ENCODE results near the gene SLCO3A1.

The SLCO3A1 gene

DNA sequence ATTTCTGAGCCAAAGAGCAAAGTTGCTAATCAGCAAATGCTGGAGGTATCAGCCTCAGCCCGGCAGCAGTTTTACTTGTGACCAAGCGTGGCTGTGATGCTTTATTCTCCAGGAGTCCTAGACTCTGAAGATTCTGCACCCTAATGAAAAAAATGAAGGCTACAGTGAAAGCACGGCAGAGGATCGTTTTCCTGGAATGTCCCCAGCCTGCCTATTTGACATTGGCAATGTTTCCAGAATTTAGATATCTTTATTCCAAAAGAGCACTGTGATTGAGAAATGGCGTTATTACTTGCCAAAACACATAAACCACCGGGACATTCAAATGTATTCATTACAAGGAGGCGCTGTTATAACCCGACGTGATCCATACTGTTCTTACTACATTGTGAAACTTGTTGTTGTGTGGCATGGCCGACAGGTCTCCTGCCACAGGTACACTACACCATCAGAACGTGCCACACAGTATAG, 263.8 kb downstream of the SLCO3A1 start:
- TF ChIP-seq, protein P1, sequence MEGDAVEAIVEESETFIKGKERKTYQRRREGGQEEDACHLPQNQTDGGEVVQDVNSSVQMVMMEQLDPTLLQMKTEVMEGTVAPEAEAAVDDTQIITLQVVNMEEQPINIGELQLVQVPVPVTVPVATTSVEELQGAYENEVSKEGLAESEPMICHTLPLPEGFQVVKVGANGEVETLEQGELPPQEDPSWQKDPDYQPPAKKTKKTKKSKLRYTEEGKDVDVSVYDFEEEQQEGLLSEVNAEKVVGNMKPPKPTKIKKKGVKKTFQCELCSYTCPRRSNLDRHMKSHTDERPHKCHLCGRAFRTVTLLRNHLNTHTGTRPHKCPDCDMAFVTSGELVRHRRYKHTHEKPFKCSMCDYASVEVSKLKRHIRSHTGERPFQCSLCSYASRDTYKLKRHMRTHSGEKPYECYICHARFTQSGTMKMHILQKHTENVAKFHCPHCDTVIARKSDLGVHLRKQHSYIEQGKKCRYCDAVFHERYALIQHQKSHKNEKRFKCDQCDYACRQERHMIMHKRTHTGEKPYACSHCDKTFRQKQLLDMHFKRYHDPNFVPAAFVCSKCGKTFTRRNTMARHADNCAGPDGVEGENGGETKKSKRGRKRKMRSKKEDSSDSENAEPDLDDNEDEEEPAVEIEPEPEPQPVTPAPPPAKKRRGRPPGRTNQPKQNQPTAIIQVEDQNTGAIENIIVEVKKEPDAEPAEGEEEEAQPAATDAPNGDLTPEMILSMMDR (IDR thresholded peaks at IDR 0.05; ENCODE audit: low read depth, low read length), result no peak
- no peak for DNase-seq (ENCODE audit: extremely low read depth, low read depth)

DNA sequence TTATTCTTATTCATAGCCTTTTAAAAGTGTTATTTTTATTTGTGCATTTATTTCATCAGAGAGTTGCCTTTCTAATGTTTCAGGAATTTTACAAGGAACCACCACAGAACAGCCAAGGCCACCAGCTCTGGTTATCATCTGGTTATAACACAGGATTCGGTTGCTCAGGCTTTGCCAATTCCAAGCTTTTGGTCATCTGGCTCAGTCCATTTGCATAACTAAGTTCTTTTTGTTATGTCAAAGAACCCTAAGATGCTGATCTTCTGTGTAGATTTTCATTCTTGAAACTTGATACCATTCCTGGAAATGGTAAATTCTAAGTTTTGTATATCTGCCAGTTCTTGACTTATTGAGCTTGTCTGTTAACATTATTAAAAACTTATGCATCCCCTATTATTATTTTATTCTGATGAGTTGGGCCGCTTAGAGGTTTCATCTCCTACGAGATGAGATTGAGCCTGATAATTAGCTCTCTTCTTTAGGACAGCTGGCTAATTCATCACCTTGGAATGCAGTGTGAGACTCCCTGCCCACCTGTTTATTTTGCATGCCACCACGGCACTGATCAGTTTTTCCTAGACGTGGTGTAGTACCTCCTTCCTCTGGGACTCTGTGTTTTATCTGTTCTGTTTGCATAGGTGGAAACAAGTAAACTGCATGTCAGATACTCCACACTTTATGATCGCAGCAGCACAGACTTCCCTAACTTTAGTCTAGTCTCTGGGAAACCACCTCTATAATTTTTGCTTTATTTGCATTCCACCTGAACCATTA, 264.8 kb downstream of the SLCO3A1 start:
- DNase-seq (ENCODE audit: extremely low read depth, low read depth), result no peak
- TF ChIP-seq, protein P1 (IDR thresholded peaks at IDR 0.05; ENCODE audit: low read depth, low read length), result no peak

DNA sequence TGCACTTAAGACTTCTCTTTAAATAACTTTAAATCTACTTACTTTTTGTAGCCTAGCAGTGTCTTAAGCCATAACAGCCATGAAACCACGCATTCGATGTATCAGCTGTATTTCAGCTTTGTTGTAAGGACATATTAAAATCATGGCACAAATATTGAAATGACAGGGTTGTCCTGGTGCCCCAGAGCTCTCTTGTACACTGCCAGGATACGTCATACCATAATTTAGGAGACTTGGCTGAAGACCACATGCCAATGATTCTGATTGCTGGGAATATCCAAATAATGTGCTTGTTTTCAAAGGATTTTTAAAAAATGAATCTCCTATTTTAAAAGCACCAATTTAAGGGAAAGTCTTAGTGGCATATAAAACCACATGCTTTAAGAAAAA, 265.4 kb downstream of the SLCO3A1 start:
- no peak for DNase-seq (ENCODE audit: extremely low read depth, low read depth)
- TF ChIP-seq, protein P1 (IDR thresholded peaks at IDR 0.05; ENCODE audit: low read depth, low read length), result no peak

DNA sequence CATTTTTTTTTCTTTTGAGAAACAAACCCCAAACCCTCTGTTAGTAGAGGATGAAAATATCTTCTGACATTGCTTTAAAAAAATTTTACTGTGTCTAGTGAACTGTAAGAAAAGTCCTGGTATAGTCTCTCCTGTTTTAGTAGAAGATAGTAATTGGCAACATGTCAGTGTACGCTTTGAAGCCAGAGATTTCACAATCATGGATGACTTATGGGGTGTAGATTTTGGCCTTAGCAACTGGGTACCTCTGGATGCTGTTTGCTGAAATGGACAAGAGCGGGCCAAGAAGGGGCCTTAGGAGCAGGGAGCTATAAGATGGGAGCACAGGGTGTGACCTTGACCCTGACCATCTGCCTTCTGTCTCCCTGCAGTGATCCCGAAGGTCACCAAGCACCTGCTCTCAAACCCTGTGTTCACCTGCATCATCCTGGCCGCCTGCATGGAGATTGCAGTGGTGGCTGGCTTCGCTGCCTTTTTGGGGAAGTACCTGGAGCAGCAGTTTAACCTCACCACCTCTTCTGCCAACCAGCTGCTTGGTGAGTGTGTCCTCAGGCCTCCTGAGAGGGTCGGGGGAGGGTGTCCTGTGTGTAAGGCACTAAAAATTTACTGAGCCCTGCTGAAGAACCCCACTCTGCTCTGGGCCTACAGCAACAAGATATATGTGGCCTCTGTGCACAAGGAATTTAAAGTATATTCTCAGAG, 266.7 kb downstream of the SLCO3A1 start:
- DNase-seq (ENCODE audit: extremely low read depth, low read depth), result no peak
- TF ChIP-seq, protein P1 (IDR thresholded peaks at IDR 0.05; ENCODE audit: low read depth, low read length), result no peak

DNA sequence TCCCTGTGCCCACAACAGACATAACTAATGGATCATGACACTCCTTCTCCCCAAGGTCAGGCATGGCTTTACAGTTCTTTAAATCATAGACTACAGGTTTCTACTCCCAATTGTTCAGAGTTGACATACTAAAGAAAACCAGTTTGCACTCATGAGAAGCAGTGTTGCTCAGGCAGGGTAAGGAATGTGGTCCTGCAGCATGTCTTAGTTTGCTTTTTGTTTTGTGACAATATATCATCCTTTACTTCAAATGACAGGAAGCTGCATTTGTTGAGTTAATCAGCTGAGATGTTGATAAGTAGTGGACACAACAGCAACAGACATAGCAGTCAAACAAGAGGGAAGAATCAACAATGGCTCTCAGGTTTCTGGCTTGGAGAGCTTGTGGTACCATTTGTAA, 267.5 kb downstream of the SLCO3A1 start:
- TF ChIP-seq, protein P1 (IDR thresholded peaks at IDR 0.05; ENCODE audit: low read depth, low read length), result no peak

DNA sequence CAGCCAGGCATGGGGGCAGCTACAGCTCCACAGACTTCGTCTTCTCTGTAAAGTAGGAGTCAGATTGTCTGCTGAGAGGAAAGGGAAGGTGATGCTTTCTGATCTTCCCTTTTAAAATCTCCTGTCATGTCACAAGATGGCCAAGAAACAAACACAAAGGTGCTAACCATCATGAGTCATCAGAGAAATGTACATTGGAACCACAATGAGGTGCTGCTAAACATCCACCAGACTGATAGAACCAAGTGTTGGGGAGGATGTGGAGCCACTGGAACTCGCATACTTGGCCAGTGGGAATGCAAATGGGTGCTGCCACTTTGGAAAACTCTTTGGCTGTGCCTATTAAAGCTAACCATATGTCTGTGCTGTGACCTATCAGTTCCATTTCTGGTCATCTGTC, 268.8 kb downstream of the SLCO3A1 start:
- TF ChIP-seq, protein P1 (IDR thresholded peaks at IDR 0.05; ENCODE audit: low read depth, low read length), result no peak
- DNase-seq (ENCODE audit: extremely low read depth, low read depth), result no peak

More for the DNA sequence above, 267.5 kb downstream of the SLCO3A1 start:
- DNase-seq (ENCODE audit: extremely low read depth, low read depth), result no peak

Measured in AG09319 (cell line).